ENCODE measurements around the gene NKAIN2. TPM values are rescaled to one million over a fixed set of nuclear protein-coding genes. Genes with fewer than 3 reads are reported as not detected.

NKAIN2 gene
- total RNA-seq, 1 donor from 2014 or later, result 0.56 TPM

DNA sequence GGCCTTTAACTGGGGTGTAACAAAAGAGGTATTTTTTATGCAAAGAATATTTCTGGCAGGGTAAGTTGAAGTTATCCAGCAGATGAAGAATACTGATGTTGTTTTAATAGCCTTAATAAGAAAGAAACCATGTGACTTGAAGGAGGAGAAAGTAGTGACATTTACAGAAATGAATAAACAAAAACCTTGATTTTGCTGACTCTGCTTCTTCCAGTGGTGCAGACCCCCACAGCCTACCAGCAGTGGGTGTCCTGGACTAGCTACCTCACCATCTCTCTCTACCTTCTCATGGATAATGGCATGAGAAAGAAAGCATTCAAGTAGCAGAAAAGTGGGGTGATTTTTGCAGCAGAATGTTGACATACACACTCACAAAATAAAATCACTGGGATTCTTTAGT, 996.0 kb downstream of the NKAIN2 start:
- H3K9me3 Mint-ChIP-seq (ENCODE audit: unreplicated experiment), result no peaks in the 10 kb centered on the region
- DNase-seq, result no peak
- H3K36me3 Mint-ChIP-seq (ENCODE audit: unreplicated experiment), result no peaks in the 10 kb centered on the region
- H3K27me3 Mint-ChIP-seq (ENCODE audit: unreplicated experiment), result no peaks in the 10 kb centered on the region
- H3K4me3 Mint-ChIP-seq (ENCODE audit: unreplicated experiment), result no peak overlapping the region
- TF ChIP-seq, protein P1, sequence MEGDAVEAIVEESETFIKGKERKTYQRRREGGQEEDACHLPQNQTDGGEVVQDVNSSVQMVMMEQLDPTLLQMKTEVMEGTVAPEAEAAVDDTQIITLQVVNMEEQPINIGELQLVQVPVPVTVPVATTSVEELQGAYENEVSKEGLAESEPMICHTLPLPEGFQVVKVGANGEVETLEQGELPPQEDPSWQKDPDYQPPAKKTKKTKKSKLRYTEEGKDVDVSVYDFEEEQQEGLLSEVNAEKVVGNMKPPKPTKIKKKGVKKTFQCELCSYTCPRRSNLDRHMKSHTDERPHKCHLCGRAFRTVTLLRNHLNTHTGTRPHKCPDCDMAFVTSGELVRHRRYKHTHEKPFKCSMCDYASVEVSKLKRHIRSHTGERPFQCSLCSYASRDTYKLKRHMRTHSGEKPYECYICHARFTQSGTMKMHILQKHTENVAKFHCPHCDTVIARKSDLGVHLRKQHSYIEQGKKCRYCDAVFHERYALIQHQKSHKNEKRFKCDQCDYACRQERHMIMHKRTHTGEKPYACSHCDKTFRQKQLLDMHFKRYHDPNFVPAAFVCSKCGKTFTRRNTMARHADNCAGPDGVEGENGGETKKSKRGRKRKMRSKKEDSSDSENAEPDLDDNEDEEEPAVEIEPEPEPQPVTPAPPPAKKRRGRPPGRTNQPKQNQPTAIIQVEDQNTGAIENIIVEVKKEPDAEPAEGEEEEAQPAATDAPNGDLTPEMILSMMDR (IDR thresholded peaks at IDR 0.05; ENCODE audit: partially characterized antibody, unreplicated experiment), result no peak
- H3K27ac Mint-ChIP-seq (ENCODE audit: unreplicated experiment), result no peak overlapping the region
- no peaks in the 10 kb centered on the region for H3K4me1 Mint-ChIP-seq (ENCODE audit: low read depth, unreplicated experiment)

DNA sequence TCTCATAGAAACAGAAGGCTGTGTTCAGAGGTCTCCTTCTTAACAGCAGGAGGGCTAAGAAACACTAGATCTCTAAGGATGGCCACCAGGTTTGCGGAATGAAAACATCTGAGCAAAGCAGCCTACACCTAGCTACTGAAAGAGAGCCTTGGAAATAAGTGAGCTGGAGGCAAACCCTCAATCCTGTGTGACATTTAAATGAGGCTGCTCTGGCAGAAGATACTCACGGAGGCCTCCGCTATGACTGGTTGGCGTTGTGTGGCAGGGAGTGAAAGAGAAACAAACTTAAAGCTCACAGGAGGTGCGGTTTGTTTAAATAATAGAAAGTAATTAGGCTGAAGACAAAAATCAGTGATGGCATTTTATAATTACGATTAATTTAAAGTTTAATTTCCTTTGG, 996.6 kb downstream of the NKAIN2 start:
- H3K4me3 Mint-ChIP-seq (ENCODE audit: unreplicated experiment), result no peak overlapping the region
- no peak for DNase-seq
- no peaks in the 10 kb centered on the region for H3K36me3 Mint-ChIP-seq (ENCODE audit: unreplicated experiment)
- TF ChIP-seq, protein P1 (IDR thresholded peaks at IDR 0.05; ENCODE audit: partially characterized antibody, unreplicated experiment), result no peak
- no peaks in the 10 kb centered on the region for H3K4me1 Mint-ChIP-seq (ENCODE audit: low read depth, unreplicated experiment)
- no peaks in the 10 kb centered on the region for H3K27me3 Mint-ChIP-seq (ENCODE audit: unreplicated experiment)
- H3K27ac Mint-ChIP-seq (ENCODE audit: unreplicated experiment), result no peak overlapping the region
- no peaks in the 10 kb centered on the region for H3K9me3 Mint-ChIP-seq (ENCODE audit: unreplicated experiment)

DNA sequence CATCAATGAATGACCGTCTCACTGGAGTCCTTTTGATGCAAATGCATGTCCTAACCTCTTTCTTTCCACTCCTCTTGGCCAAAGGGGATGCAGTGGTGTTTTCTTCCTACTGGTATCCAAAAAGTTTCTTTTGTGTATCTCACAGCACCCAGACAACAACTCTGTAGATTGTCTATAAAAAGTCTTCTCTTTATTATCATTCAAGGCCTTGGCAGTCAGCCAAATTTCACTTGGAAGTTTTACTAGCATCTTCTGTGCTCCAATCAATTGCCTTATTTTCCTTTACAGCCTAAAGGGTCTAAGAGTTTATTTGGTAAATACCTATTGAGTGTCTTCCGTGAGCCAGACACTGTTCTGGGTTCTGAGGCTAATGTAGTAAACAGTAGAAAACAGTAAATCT, 1008.4 kb downstream of the NKAIN2 start:
- Mint-ChIP-seq H3K4me1 (ENCODE audit: low read depth, unreplicated experiment) (no peaks in the 10 kb centered on the region), H3K36me3 (ENCODE audit: unreplicated experiment) (no peaks in the 10 kb centered on the region), H3K27me3 (ENCODE audit: unreplicated experiment) (no peaks in the 10 kb centered on the region)

DNA sequence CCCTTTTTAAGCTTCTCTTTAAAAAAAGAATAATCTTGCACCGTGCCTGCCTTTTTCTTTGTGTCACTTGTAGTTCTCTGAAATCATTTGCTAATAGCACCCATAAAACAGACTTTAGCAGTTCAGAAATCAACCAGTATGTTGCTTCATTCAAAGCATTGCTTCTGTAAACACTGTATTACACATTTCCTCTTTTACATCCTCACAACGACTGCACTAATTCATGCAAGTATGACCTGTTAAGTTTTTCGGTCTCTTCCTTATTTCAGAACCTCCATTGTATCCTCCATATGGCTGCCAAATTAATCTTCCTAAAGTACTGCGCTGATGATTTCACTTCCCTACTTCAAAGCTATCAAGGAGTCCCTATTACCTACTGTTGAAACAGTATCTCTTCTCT, 1015.7 kb downstream of the NKAIN2 start:
- Mint-ChIP-seq H3K4me3 (ENCODE audit: unreplicated experiment) (no peak overlapping the region), H3K27ac (ENCODE audit: unreplicated experiment) (no peak overlapping the region), H3K4me1 (ENCODE audit: low read depth, unreplicated experiment) (no peaks in the 10 kb centered on the region), H3K27me3 (ENCODE audit: unreplicated experiment) (no peaks in the 10 kb centered on the region), H3K36me3 (ENCODE audit: unreplicated experiment) (no peaks in the 10 kb centered on the region), H3K9me3 (ENCODE audit: unreplicated experiment) (peaks cover 1% of the 10 kb centered on the region)
- no peak for DNase-seq
- TF ChIP-seq, protein P1 (IDR thresholded peaks at IDR 0.05; ENCODE audit: partially characterized antibody, unreplicated experiment), result no peak

More for the DNA sequence above, 1008.4 kb downstream of the NKAIN2 start:
- Mint-ChIP-seq H3K4me3 (ENCODE audit: unreplicated experiment) (no peak overlapping the region), H3K27ac (ENCODE audit: unreplicated experiment) (no peak overlapping the region), H3K9me3 (ENCODE audit: unreplicated experiment) (no peaks in the 10 kb centered on the region)
- no peak for DNase-seq
- TF ChIP-seq, protein P1 (IDR thresholded peaks at IDR 0.05; ENCODE audit: partially characterized antibody, unreplicated experiment), result no peak

DNA sequence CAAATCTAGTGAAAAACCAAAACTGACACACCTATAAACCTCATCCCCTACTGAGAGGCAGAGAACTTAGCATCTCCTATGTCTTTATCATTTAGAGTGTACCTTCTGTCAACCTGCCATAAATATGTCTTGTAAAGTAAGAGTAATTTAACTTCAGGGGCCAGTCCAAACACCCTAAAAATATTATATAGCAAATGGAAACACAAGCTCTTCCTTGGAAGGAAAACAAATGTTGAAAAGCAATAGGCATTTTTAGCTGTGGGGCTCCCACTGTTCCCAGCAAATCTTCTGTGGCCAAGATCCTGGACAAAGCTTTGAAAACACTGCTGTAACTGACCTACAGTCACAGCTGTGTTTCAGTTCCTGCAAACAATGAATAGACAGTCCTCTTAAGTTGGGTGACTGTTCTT, 1018.5 kb downstream of the NKAIN2 start:
- Mint-ChIP-seq H3K4me1 (ENCODE audit: low read depth, unreplicated experiment) (no peaks in the 10 kb centered on the region), H3K9me3 (ENCODE audit: unreplicated experiment) (peaks cover 1% of the 10 kb centered on the region), H3K4me3 (ENCODE audit: unreplicated experiment) (no peak overlapping the region), H3K27me3 (ENCODE audit: unreplicated experiment) (no peaks in the 10 kb centered on the region), H3K36me3 (ENCODE audit: unreplicated experiment) (no peaks in the 10 kb centered on the region), H3K27ac (ENCODE audit: unreplicated experiment) (no peak overlapping the region)
- no peak for DNase-seq
- TF ChIP-seq, protein P1 (IDR thresholded peaks at IDR 0.05; ENCODE audit: partially characterized antibody, unreplicated experiment), result no peak

Measured in glutamatergic neuron (in vitro differentiated cells).